H9 (cell line): Measurements from ENCODE around the gene P2RX2. TPM values are rescaled to one million over a fixed set of nuclear protein-coding genes. Genes with fewer than 3 reads are reported as not detected.

ENCODE experiments used
- DNase-seq: peaks from one replicate; pipeline ENCODE4 v3.0.0-alpha.2; 2017
- H2AFZ ChIP-seq: one replicate; pipeline ENCODE4 v1.6.1; 2013; ENCODE audit warnings: mild to moderate bottlenecking, low read length, control low read depth, moderate library complexity
- H2AK5ac ChIP-seq: 2 replicates; pipeline ENCODE4 v1.6.1; 2013; ENCODE audit warnings: low read length, control low read depth, mixed read lengths; ENCODE audit not compliant: insufficient read length
- H2BK120ac ChIP-seq: one replicate; pipeline ENCODE4 v1.6.1; 2013; ENCODE audit warnings: low read depth, mild to moderate bottlenecking, low read length, control low read depth, inconsistent platforms; ENCODE audit not compliant: poor library complexity, severe bottlenecking
- H2BK12ac ChIP-seq: 2 replicates; pipeline ENCODE4 v1.6.1; 2013; ENCODE audit warnings: low read length, control low read depth, mixed read lengths, low read depth; ENCODE audit not compliant: insufficient read length
- H2BK15ac ChIP-seq: 2 replicates; pipeline ENCODE4 v1.6.1; 2013; ENCODE audit warnings: low read depth, low read length, control low read depth
- H2BK20ac ChIP-seq: one replicate; pipeline ENCODE4 v1.6.1; 2013; ENCODE audit warnings: low read depth, mild to moderate bottlenecking, low read length, control low read depth, inconsistent platforms; ENCODE audit not compliant: poor library complexity, severe bottlenecking
- H2BK5ac ChIP-seq: 2 replicates; pipeline ENCODE4 v1.6.1; 2013; ENCODE audit warnings: low read length, control low read depth, mixed read lengths; ENCODE audit not compliant: insufficient read length
- H3K14ac ChIP-seq: 2 replicates; pipeline ENCODE4 v1.6.1; 2013; ENCODE audit warnings: low read length, control low read depth; ENCODE audit not compliant: insufficient read depth
- H3K18ac ChIP-seq: 2 replicates; pipeline ENCODE4 v1.6.1; 2013; ENCODE audit warnings: low read depth, mild to moderate bottlenecking, mixed read lengths, low read length, control low read depth; ENCODE audit not compliant: insufficient read length
- H3K23ac ChIP-seq: 2 replicates; pipeline ENCODE4 v1.6.1; 2013; ENCODE audit warnings: low read length, control low read depth, mixed read lengths, low read depth; ENCODE audit not compliant: insufficient read length
- H3K23me2 ChIP-seq: 2 replicates; pipeline ENCODE4 v1.6.1; 2013; ENCODE audit warnings: low read depth, mild to moderate bottlenecking, mixed read lengths, low read length, control low read depth; ENCODE audit not compliant: insufficient read length, poor library complexity, severe bottlenecking
- H3K27ac ChIP-seq: 2 replicates; pipeline ENCODE4 v1.5.1; 2013; ENCODE audit warnings: low read length, control low read depth, mixed read lengths, low read depth; ENCODE audit not compliant: insufficient read length
- H3K27me3 ChIP-seq: 2 replicates; pipeline ENCODE4 v1.6.1; 2013; ENCODE audit warnings: low read length, control low read depth, inconsistent platforms; ENCODE audit not compliant: insufficient read depth
- H3K4ac ChIP-seq: 2 replicates; pipeline ENCODE4 v1.6.1; 2013; ENCODE audit warnings: low read depth, mild to moderate bottlenecking, control low read depth, inconsistent platforms, low read length, moderate library complexity
- H3K4me1 ChIP-seq: 2 replicates; pipeline ENCODE4 v1.6.1; 2013; ENCODE audit warnings: low read length, control low read depth, inconsistent platforms; ENCODE audit not compliant: insufficient read depth
- H3K4me2 ChIP-seq: 2 replicates; pipeline ENCODE4 v1.6.1; 2013; ENCODE audit warnings: low read length, control low read depth, mixed read lengths; ENCODE audit not compliant: insufficient read length, insufficient read depth
- H3K56ac ChIP-seq: 2 replicates; pipeline ENCODE4 v1.6.1; 2013; ENCODE audit warnings: low read depth, mild to moderate bottlenecking, mixed read lengths, low read length, control low read depth; ENCODE audit not compliant: insufficient read length
- H3K79me1 ChIP-seq: 2 replicates; pipeline ENCODE4 v1.6.1; 2013; ENCODE audit warnings: low read depth, mild to moderate bottlenecking, moderate library complexity, low read length, control low read depth, inconsistent platforms; ENCODE audit not compliant: insufficient read depth, poor library complexity, severe bottlenecking
- H3K79me2 ChIP-seq: 2 replicates; pipeline ENCODE4 v1.6.1; 2013; ENCODE audit warnings: low read length, control low read depth, inconsistent platforms; ENCODE audit not compliant: insufficient read depth
- H3K9ac ChIP-seq: 2 replicates; pipeline ENCODE4 v1.6.1; 2013; ENCODE audit warnings: low read length, control low read depth, mixed read lengths; ENCODE audit not compliant: insufficient read length; ENCODE audit errors: extremely low read depth
- H3K9me3 ChIP-seq: one replicate; pipeline ENCODE4 v1.6.1; 2013; ENCODE audit warnings: low read depth, low read length, inconsistent platforms; ENCODE audit not compliant: control insufficient read depth
- H3T11ph ChIP-seq: one replicate; pipeline ENCODE4 v1.6.1; 2013; ENCODE audit warnings: mild to moderate bottlenecking, low read length, control low read depth, inconsistent platforms
- H4K20me1 ChIP-seq: one replicate; pipeline ENCODE4 v1.6.1; 2013; ENCODE audit not compliant: control insufficient read depth, insufficient read length, insufficient read depth
- H4K5ac ChIP-seq: 2 replicates; pipeline ENCODE4 v1.6.1; 2013; ENCODE audit warnings: low read depth, mild to moderate bottlenecking, mixed read lengths, low read length, control low read depth; ENCODE audit not compliant: insufficient read length
- H4K8ac ChIP-seq: replicated peaks from 2 replicates; pipeline ENCODE4 v1.6.1; 2013; ENCODE audit warnings: low read length, control low read depth, mixed read lengths, low read depth; ENCODE audit not compliant: insufficient read length
- H4K91ac ChIP-seq: 2 replicates; pipeline ENCODE4 v1.6.1; 2013; ENCODE audit warnings: low read depth, mild to moderate bottlenecking, moderate library complexity, mixed read lengths, low read length, control low read depth; ENCODE audit not compliant: insufficient read length
- H3K27ac Mint-ChIP-seq, 3 experiments: 2 replicates in 2 of 3; 3 replicates in 1 of 3; pipeline ENCODE4 v1.8.0; 2020 to 2021; ENCODE audit warnings: mixed read lengths in 3 of 3, mild to moderate bottlenecking in 1 of 3, moderate library complexity in 1 of 3
- H3K27me3 Mint-ChIP-seq: 2 replicates; pipeline ENCODE4 v1.8.0; 2021; ENCODE audit warnings: low read depth, mild to moderate bottlenecking, moderate library complexity, mixed read lengths
- H3K36me3 Mint-ChIP-seq, 3 experiments: 2 replicates in 2 of 3; 3 replicates in 1 of 3; pipeline ENCODE4 v1.8.0; 2020 to 2021; ENCODE audit warnings: low read depth in 3 of 3, mixed read lengths in 3 of 3; ENCODE audit not compliant: insufficient read depth in 1 of 3
- H3K4me1 Mint-ChIP-seq, 2 experiments: 2 replicates each; pipeline ENCODE4 v1.8.0; 2020; ENCODE audit warnings: mixed read lengths in 2 of 2
- H3K4me3 Mint-ChIP-seq, 2 experiments: 2 replicates in 1 of 2; 3 replicates in 1 of 2; pipeline ENCODE4 v1.8.0; 2020 to 2021; ENCODE audit warnings: mild to moderate bottlenecking in 2 of 2, mixed read lengths in 2 of 2, moderate library complexity in 1 of 2
- H3K9me3 Mint-ChIP-seq, 2 experiments: 2 replicates in 1 of 2; 3 replicates in 1 of 2; pipeline ENCODE4 v1.8.0; 2020; ENCODE audit warnings: mild to moderate bottlenecking in 2 of 2, mixed read lengths in 2 of 2, moderate library complexity in 1 of 2
- CTCF ChIP-seq: fragments of 200-600 bp; sonication (generic); conservative IDR thresholded peaks from 3 replicates; pipeline ENCODE4 v1.8.0; 2021; ENCODE audit warnings: antibody characterized with exemption, mild to moderate bottlenecking
- WGBS: extraction: QIAGEN DNeasy Blood & Tissue Kit; methylation state at CpG from one replicate; pipeline ENCODE4 v1.1.7; 2013; ENCODE audit warnings: missing lambda C conversion rate, low lambda C conversion rate, mixed read lengths; ENCODE audit not compliant: insufficient read length; ENCODE audit errors: extremely low coverage; 5-methylcytosine and 5-hydroxymethylcytosine counted together
- total RNA-seq: library from RNA; stranded (reverse); gene quantifications from 2 replicates; pipeline ENCODE4 v1.2.1, GENCODE V29; 2021

P2RX2 gene
- total RNA-seq, 1 experiment from 2014 or later, result 1.8 TPM

- Histone ChIP-seq H2BK15ac (no peak overlapping the region), H3K23me2 (peaks cover 7% of the 10 kb centered on the region), H4K5ac (no peak overlapping the region), H2AFZ (no peak overlapping the region), H3K9ac (no peak overlapping the region), H2BK12ac (no peak overlapping the region), H4K8ac (no peak overlapping the region), H3K18ac (no peak overlapping the region), H3K14ac (no peak overlapping the region), H3K56ac (no peak overlapping the region), H3K79me2 (no peaks in the 10 kb centered on the region), H3K27me3 (peaks cover 46% of the 10 kb centered on the region; the same call in 1 of the 2 replicates), H4K20me1 (no peaks in the 10 kb centered on the region), H3K23ac (no peak overlapping the region), H3K27ac (no peak overlapping the region), H3K4ac (no peak overlapping the region), H2BK20ac (no peak overlapping the region), H3K4me2 (no peak overlapping the region), H3K9me3 (no peaks in the 10 kb centered on the region), H3K4me1 (no peaks in the 10 kb centered on the region), H2BK5ac (no peak overlapping the region), H3K79me1 (no peaks in the 10 kb centered on the region), H2AK5ac (no peak overlapping the region), H3T11ph (no peak overlapping the region), H2BK120ac (no peak overlapping the region), H4K91ac (no peak overlapping the region)
- Mint-ChIP-seq H3K27me3 (peaks cover 93% of the 10 kb centered on the region), H3K4me1 (peaks cover 4 to 10% of the 10 kb centered on the region in 2 experiments), H3K27ac (no peak overlapping the region), H3K9me3 (peaks cover 0 to 4% of the 10 kb centered on the region in 2 experiments; a peak in 1 of 5 replicates), H3K4me3 (no peak overlapping the region), H3K36me3 (peaks cover 0 to 2% (median 0%) of the 10 kb centered on the region in 3 experiments; a peak in 1 of 7 replicates)
- WGBS, result no CpG with 5 or more reads among the region's 3 CpGs
- no peak for TF ChIP-seq CTCF
- DNase-seq, result no peak
Observed at GRCh38 chr12:132587781-132588180, 30.8 kb upstream of the P2RX2 start.
